SK-N-SH (cell line): ENCODE measurements around the gene KIAA0040.

Experiments
- CTCF ChIP-seq: fragments of 200-600 bp; sonication (generic); IDR thresholded peaks from 2 replicates; pipeline ENCODE4 v1.6.1; 2017; ENCODE audit warnings: antibody characterized with exemption, mild to moderate bottlenecking, moderate library complexity
- MAX ChIP-seq: IDR thresholded peaks from 2 replicates; pipeline ENCODE4 v1.4.0; 2012; ENCODE audit warnings: low read depth
- NRF1 ChIP-seq: IDR thresholded peaks from 2 replicates; pipeline ENCODE4 v1.6.1; 2012; ENCODE audit warnings: low read depth, mild to moderate bottlenecking, low read length
- POLR2AphosphoS5 ChIP-seq: IDR thresholded peaks from 2 replicates; pipeline ENCODE4 v1.6.1; 2012; ENCODE audit warnings: low read depth, low read length
- REST ChIP-seq: IDR thresholded peaks from 2 replicates; pipeline ENCODE4 v1.6.1; 2012; ENCODE audit warnings: mild to moderate bottlenecking, low read depth, low read length, moderate library complexity

DNA sequence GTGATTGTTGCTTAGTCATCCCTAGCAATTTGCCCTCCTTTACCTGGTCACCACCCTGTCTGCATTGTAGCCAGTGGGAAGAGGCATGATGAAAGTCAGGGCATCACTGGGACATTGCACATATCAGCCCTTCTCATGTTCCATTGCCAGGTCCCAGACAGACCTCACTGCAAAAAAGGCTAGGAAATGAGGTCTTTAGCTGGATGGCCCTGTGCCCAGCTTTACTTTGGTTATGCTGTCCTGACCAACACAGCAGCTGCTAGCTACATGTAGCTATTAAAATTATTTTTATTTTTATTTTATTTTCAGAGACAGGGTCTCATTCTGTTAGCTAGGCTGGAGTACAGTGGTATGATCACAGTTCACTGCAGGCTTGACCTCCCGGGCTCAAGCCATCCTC lies 72.1 kb downstream of the KIAA0040 start:
- TF ChIP-seq POLR2AphosphoS5 (no peak), MAX (no peak), CTCF (no peak), REST (no peak), NRF1 (no peak)
